K562 (cell line): ENCODE results near the gene WWTR1. TPM values are rescaled to one million over a fixed set of nuclear protein-coding genes. Genes with fewer than 3 reads are reported as not detected.

Source experiments
- ATAC-seq: fragments of 200-7000 bp; cut with Tn5 transposase; 3 replicates; pipeline ENCODE4 v1.9.1; 2020; ENCODE audit warnings: moderate library complexity
- BruUV-seq: library from RNA; stranded (reverse); fragments of 400-500 nt; replicated peaks from 2 replicates; lab custom pipeline; 2021; lab: Mats Ljungman, UMichigan
- CTCF ChIA-PET: fragments of 300-600 bp; formaldehyde crosslinking; extraction: SDS; loops from one replicate; lab custom pipeline; 2021; ENCODE audit warnings: low intra/inter-chr PET ratio; lab: Yijun Ruan, JAX
- POLR2A ChIA-PET: fragments of 300-600, 350-650 bp; sonication (Branson Sonifier 250); formaldehyde crosslinking; extraction: SDS; loops from one replicate; lab custom pipeline; 2021; ENCODE audit warnings: antibody characterized with exemption, inconsistent platforms; lab: Yijun Ruan, JAX
- DNase-seq, 4 experiments: peaks; one replicate each; pipeline versions ENCODE4 v3.0.0 to v3.0.0-alpha.2; 2011 to 2018; ENCODE audit warnings: low spot score in 3 of 4, mixed read lengths in 3 of 4; ENCODE audit errors: extremely low read depth in 1 of 4
- FAIRE-seq: peaks from 2 replicates; lab custom pipeline; 2011; peaks lifted over from hg19 to GRCh38; lab: Jason Lieb, UNC
- H2AFZ ChIP-seq: 2 replicates; pipeline ENCODE4 v1.6.0; 2011; ENCODE audit warnings: low read depth, low read length, control low read depth, inconsistent platforms
- H3K27ac ChIP-seq: fragments of 200-600 bp; 3 replicates; pipeline ENCODE4 v1.8.0; 2011; ENCODE audit warnings: low read depth, mild to moderate bottlenecking, control low read depth, inconsistent platforms, low read length, moderate library complexity, mixed read lengths; ENCODE audit errors: extremely low read depth
- H3K27me3 ChIP-seq, 2 experiments: fragments of 300-600 bp in 1 of 2; 2 replicates in 1 of 2; 3 replicates in 1 of 2; pipeline versions ENCODE4 v1.6.0 to v1.8.0; 2011; ENCODE audit warnings: inconsistent platforms in 2 of 2, low read length in 2 of 2, mild to moderate bottlenecking in 1 of 2, mixed read lengths in 1 of 2, moderate library complexity in 1 of 2; ENCODE audit not compliant: control insufficient read depth in 2 of 2, insufficient read depth in 2 of 2
- H3K36me3 ChIP-seq: fragments of 300-600 bp; 3 replicates; pipeline ENCODE4 v1.8.0; 2011; ENCODE audit warnings: mild to moderate bottlenecking, low read length, inconsistent platforms; ENCODE audit not compliant: control insufficient read depth, insufficient read depth
- H3K4me1 ChIP-seq, 2 experiments: fragments of 200-600 bp in 1 of 2; replicated peaks in 1 of 2; 2 replicates in 1 of 2; 3 replicates in 1 of 2; pipeline versions ENCODE4 v1.5.1 to v1.8.0; 2011; ENCODE audit warnings: inconsistent platforms in 2 of 2, low read length in 2 of 2, mild to moderate bottlenecking in 1 of 2, mixed read lengths in 1 of 2, moderate library complexity in 1 of 2; ENCODE audit not compliant: control insufficient read depth in 2 of 2, insufficient read depth in 2 of 2
- H3K4me2 ChIP-seq: 2 replicates; pipeline ENCODE4 v1.6.1; 2011; ENCODE audit warnings: low read length, control low read depth, inconsistent platforms, mixed read lengths; ENCODE audit not compliant: insufficient read depth
- H3K4me3 ChIP-seq: fragments of 200-600 bp; sonication (generic), shearing (Covaris generic); 2 replicates; pipeline ENCODE4 v1.5.1; 2016; ENCODE audit warnings: control low read depth, inconsistent platforms
- H3K79me2 ChIP-seq: fragments of 200-600 bp; 3 replicates; pipeline ENCODE4 v1.8.0; 2011; ENCODE audit warnings: low read length, inconsistent platforms; ENCODE audit not compliant: control insufficient read depth, insufficient read depth
- H3K9ac ChIP-seq, 2 experiments: 2 replicates each; pipeline versions ENCODE4 v1.6.0 to v1.6.1; 2011; ENCODE audit warnings: low read depth in 2 of 2, low read length in 2 of 2, control low read depth in 1 of 2, inconsistent platforms in 1 of 2, mild to moderate bottlenecking in 1 of 2, mixed read lengths in 1 of 2; ENCODE audit not compliant: insufficient read depth in 1 of 2
- H3K9me1 ChIP-seq: one replicate; pipeline ENCODE4 v1.6.0; 2011; ENCODE audit warnings: inconsistent platforms, mild to moderate bottlenecking, low read length, moderate library complexity; ENCODE audit not compliant: control insufficient read depth, insufficient read depth
- H3K9me3 ChIP-seq: replicated peaks from 2 replicates; pipeline ENCODE4 v1.5.1; 2011; ENCODE audit warnings: low read depth, low read length, inconsistent platforms; ENCODE audit not compliant: control insufficient read depth, insufficient read depth
- H4K20me1 ChIP-seq: replicated peaks from 2 replicates; pipeline ENCODE4 v1.6.1; 2011; ENCODE audit warnings: low read length, inconsistent platforms, mixed read lengths; ENCODE audit not compliant: control insufficient read depth, insufficient read depth
- ARID1B ChIP-seq: fragments of 450-650 bp; IDR thresholded peaks from 2 replicates; pipeline ENCODE4 v1.6.1; 2016; ENCODE audit warnings: antibody characterized with exemption, mild to moderate bottlenecking, inconsistent platforms
- ARID4B ChIP-seq: sonication (generic); formaldehyde crosslinking; IDR thresholded peaks from 2 replicates; pipeline ENCODE4 v1.8.0; 2022; ENCODE audit warnings: mild to moderate bottlenecking, missing genetic modification reagents
- CHCHD3 ChIP-seq: fragments of 250-450 bp; sonication (Bioruptor Pico); IDR thresholded peaks from 2 replicates; pipeline ENCODE4 v2.1.2; 2022; ENCODE audit warnings: mild to moderate bottlenecking
- ELF1 ChIP-seq: fragments of 200-800 bp; sonication (Bioruptor generic); IDR thresholded peaks from 2 replicates; pipeline ENCODE4 v1.6.1; 2016; ENCODE audit warnings: missing genetic modification characterization, missing compliant biosample characterization
- NCOA2 ChIP-seq, 2 experiments: fragments of 450-650 bp; IDR thresholded peaks; 2 replicates each; pipeline ENCODE4 v1.6.1; 2018; ENCODE audit warnings: mild to moderate bottlenecking in 2 of 2, moderate library complexity in 1 of 2; ENCODE audit not compliant: partially characterized antibody in 2 of 2
- NONO ChIP-seq, 2 experiments: fragments of 200-400 bp in 1 of 2; fragments of 450-650 bp in 1 of 2; formaldehyde crosslinking in 1 of 2; IDR thresholded peaks; 2 replicates each; pipeline ENCODE4 v1.6.1; 2017; ENCODE audit warnings: low read depth in 2 of 2, mild to moderate bottlenecking in 2 of 2, moderate library complexity in 2 of 2, low read length in 1 of 2
- SIN3A ChIP-seq, 2 experiments: fragments of 150-350 bp in 1 of 2; IDR thresholded peaks; 2 replicates each; pipeline ENCODE4 v1.6.1; 2011 to 2016; ENCODE audit warnings: borderline replicate concordance in 2 of 2, low read depth in 2 of 2, low read length in 2 of 2, mild to moderate bottlenecking in 2 of 2, moderate library complexity in 2 of 2; ENCODE audit not compliant: control insufficient read depth in 1 of 2
- SIX5 ChIP-seq, 2 experiments: IDR thresholded peaks; 2 replicates each; pipeline ENCODE4 v1.6.1; 2011; ENCODE audit warnings: low read length in 2 of 2, borderline replicate concordance in 1 of 2, low read depth in 1 of 2, mild to moderate bottlenecking in 1 of 2, moderate library complexity in 1 of 2; ENCODE audit not compliant: insufficient read depth in 1 of 2
- STAG1 ChIP-seq: sonication (generic); formaldehyde crosslinking; IDR thresholded peaks from 2 replicates; pipeline ENCODE4 v1.5.0; 2020; ENCODE audit warnings: missing genetic modification reagents, borderline replicate concordance
- ZBTB9 ChIP-seq: fragments of 450-650 bp; formaldehyde crosslinking; IDR thresholded peaks from 2 replicates; pipeline ENCODE4 v1.4.0; 2020; ENCODE audit warnings: mild to moderate bottlenecking, moderate library complexity
- ZNF184 ChIP-seq: sonication (generic); formaldehyde crosslinking; IDR thresholded peaks from 2 replicates; pipeline ENCODE4 v1.5.0; 2020; ENCODE audit warnings: missing genetic modification reagents
- ZNF239 ChIP-seq: fragments of 250-450 bp; sonication (Bioruptor Pico); IDR thresholded peaks from 2 replicates; pipeline ENCODE4 v1.4.0; 2020; ENCODE audit warnings: mild to moderate bottlenecking
- ZNF444 ChIP-seq: fragments of 250-450 bp; sonication (Bioruptor Pico); IDR thresholded peaks from 2 replicates; pipeline ENCODE4 v1.4.0; 2020; ENCODE audit warnings: mild to moderate bottlenecking, moderate library complexity
- WGBS: fragments of 100-300 bp; shearing (Covaris generic); methylation state at CpG from one replicate; pipeline ENCODE4 v1.1.6; 2016; ENCODE audit warnings: low coverage, mixed read lengths; ENCODE audit not compliant: insufficient coverage; ENCODE audit errors: missing lambda C conversion rate; 5-methylcytosine and 5-hydroxymethylcytosine counted together
- in situ Hi-C: fragments of 300-500 bp; cut with MboI; formaldehyde crosslinking; loops from 4 replicates; pipeline ENCODE4 v1.15.0; 2018; ENCODE audit warnings: inconsistent platforms, mixed read lengths
- intact Hi-C: fragments of 100-400 bp; cut with micrococcal nuclease; formaldehyde crosslinking; loops from 2 replicates; pipeline ENCODE4 v1.14.2; 2022
- polyA plus RNA-seq, 8 experiments: library from polyadenylated mRNA; depleted of rRNA in 4 of 8; stranded (reverse) in 5 of 8; unstranded in 3 of 8; fragments of >200 nt; fragmentation: Nextera tagmentation in 2 of 8; fragmentation: Illumina TruSeq in 1 of 8; extraction: Ambion mirVana in 2 of 8; extraction: Trizol in 1 of 8; gene quantifications; 2 replicates each; pipeline versions ENCODE4 v1.2.1 to v1.2.3, GENCODE V29; 2011 to 2014; ENCODE audit warnings: inconsistent platforms in 1 of 8, missing spikeins in 1 of 8
- total RNA-seq, 7 experiments: library from RNA; depleted of rRNA in 6 of 7; stranded (reverse); fragments of >200 nt in 6 of 7; fragmentation: Illumina TruSeq in 2 of 7; extraction: Trizol in 2 of 7; gene quantifications; 2 replicates each; pipeline versions ENCODE4 v1.2.1 to v1.2.3, GENCODE V29; 2011 to 2021; ENCODE audit warnings: low replicate concordance in 1 of 7
- TF ChIP-seq, protein P1 (sequence below): conservative IDR thresholded peaks from 2 replicates; pipeline ENCODE4 v1.6.1; 2011; ENCODE audit warnings: low read depth, mild to moderate bottlenecking, low read length; ENCODE audit not compliant: control insufficient read depth
- TF ChIP-seq, protein P2 (sequence below): fragments of 250-450 bp; sonication (Bioruptor Pico); IDR thresholded peaks from 2 replicates; pipeline ENCODE4 v1.6.1; 2021; ENCODE audit warnings: mild to moderate bottlenecking

WWTR1 gene
- total and polyA plus RNA-seq, 9 of the 15 experiments (the other 6 are each of a cell fraction or from before 2014, with no cell fraction given): 0.04 to 1.5 (median 0.60) TPM

DNA sequence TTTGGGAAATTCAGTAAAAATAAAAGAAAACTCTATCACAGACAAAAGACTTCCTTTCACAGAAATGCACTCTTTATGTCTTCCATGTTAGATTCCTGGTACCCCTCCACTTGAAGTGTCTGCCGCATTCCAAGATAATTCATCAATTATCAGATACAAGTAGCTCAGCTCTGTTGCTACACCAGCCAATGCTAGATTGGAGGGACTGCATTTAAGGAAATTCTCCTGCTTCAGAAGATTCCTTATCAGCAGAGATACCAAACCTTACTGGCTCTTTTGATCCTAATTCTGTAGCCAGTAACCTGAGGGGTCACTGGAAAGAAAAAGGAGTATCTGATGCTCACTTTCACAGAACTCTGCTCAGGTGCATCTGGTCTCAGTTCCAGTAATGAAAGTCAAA is 119.5 kb downstream of the WWTR1 start:
- intact Hi-C loops: no loop called here
- H3K4me1 ChIP-seq: peaks cover 0 to 4% of the 10 kb centered on the region in 2 experiments; a peak in 2 of 5 replicates
- no peaks in the 10 kb centered on the region for H3K9me1 ChIP-seq
- H3K9me3 ChIP-seq: no peaks in the 10 kb centered on the region
- no peaks in the 10 kb centered on the region for H3K79me2 ChIP-seq
- FAIRE-seq (no peak), DNase-seq (no peak), ATAC-seq (no peak)
- in situ Hi-C loops: no loop called here
- H3K9ac ChIP-seq: no peak overlapping the region
- CTCF ChIA-PET: no interaction called here
- H3K4me3 ChIP-seq: no peak overlapping the region
- no TSS peak for BruUV-seq
- WGBS: 27% methylated on average over 1 of the region's 1 CpG
- no peaks in the 10 kb centered on the region for H4K20me1 ChIP-seq
- TF ChIP-seq, protein P1, sequence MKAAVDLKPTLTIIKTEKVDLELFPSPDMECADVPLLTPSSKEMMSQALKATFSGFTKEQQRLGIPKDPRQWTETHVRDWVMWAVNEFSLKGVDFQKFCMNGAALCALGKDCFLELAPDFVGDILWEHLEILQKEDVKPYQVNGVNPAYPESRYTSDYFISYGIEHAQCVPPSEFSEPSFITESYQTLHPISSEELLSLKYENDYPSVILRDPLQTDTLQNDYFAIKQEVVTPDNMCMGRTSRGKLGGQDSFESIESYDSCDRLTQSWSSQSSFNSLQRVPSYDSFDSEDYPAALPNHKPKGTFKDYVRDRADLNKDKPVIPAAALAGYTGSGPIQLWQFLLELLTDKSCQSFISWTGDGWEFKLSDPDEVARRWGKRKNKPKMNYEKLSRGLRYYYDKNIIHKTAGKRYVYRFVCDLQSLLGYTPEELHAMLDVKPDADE: no peak
- no peak for TF ChIP-seq ZNF184 (CRISPR knock-in tag)
- no peak for TF ChIP-seq NONO (IDR thresholded peaks at IDR 0.05; ENCODE audit: low read depth in 2 of 2, low read length in 1 of 2)
- TF ChIP-seq SIX5 (IDR thresholded peaks at IDR 0.05; ENCODE audit: borderline replicate concordance in 1 of 2, insufficient read depth in 1 of 2, low read depth in 1 of 2, low read length in 2 of 2): no peak
- TF ChIP-seq ARID4B: no peak
- TF ChIP-seq SIN3A (IDR thresholded peaks at IDR 0.05; ENCODE audit: borderline replicate concordance in 2 of 2, control insufficient read depth in 1 of 2, low read depth in 2 of 2, low read length in 2 of 2): no peak
- TF ChIP-seq NCOA2 (IDR thresholded peaks at IDR 0.05; ENCODE audit: partially characterized antibody in 2 of 2): no peak
- no peak for TF ChIP-seq ZBTB9 (CRISPR knock-in tag)
- TF ChIP-seq ZNF444: no peak
- no peak for TF ChIP-seq CHCHD3
- TF ChIP-seq STAG1 (CRISPR knock-in tag): no peak
- TF ChIP-seq ELF1: no peak
- TF ChIP-seq ARID1B: no peak
- TF ChIP-seq, protein P2, sequence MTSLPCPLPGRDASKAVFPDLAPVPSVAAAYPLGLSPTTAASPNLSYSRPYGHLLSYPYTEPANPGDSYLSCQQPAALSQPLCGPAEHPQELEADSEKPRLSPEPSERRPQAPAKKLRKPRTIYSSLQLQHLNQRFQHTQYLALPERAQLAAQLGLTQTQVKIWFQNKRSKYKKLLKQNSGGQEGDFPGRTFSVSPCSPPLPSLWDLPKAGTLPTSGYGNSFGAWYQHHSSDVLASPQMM (CRISPR knock-in tag): no peak
- TF ChIP-seq ZNF239 (CRISPR knock-in tag): no peak
- no peak overlapping the region for H3K27ac ChIP-seq
- no peaks in the 10 kb centered on the region for H3K36me3 ChIP-seq
- no peak overlapping the region for H2AFZ ChIP-seq
- H3K27me3 ChIP-seq: peaks cover 10 to 15% of the 10 kb centered on the region in 2 experiments; a peak in 3 of 5 replicates
- POLR2A ChIA-PET: no interaction called here
- H3K4me2 ChIP-seq: no peak overlapping the region
